CD4-positive, alpha-beta memory T cell (primary cell): ENCODE measurements around the gene UNC119B. TPM values are rescaled to one million over a fixed set of nuclear protein-coding genes. Genes with fewer than 3 reads are reported as not detected.
A peak's percentile ranks its signal among the peaks of the same experiment; 100 is the strongest.

Experiments
- CTCF ChIA-PET: fragments of 350-600 bp; sonication (Branson Sonifier 250); formaldehyde crosslinking; loops from one replicate; lab custom pipeline; 2021; ENCODE audit warnings: inconsistent platforms; ENCODE audit not compliant: partially characterized antibody; lab: Charles Lee
- POLR2A ChIA-PET: fragments of 350-600 bp; sonication (Branson Sonifier 250); formaldehyde crosslinking; loops from one replicate; lab custom pipeline; 2021; ENCODE audit not compliant: partially characterized antibody; lab: Charles Lee
- DNase-seq, 5 donors: peaks; one replicate each; pipeline versions ENCODE4 v3.0.0 to v3.0.0-alpha.2; 2020 to 2022; ENCODE audit warnings: mixed read lengths in 1 of 5
- H3K27ac ChIP-seq: one replicate; pipeline ENCODE4 v1.7.0; 2013; ENCODE audit warnings: low read depth, low read length
- H3K27me3 ChIP-seq: 2 replicates; pipeline ENCODE4 v1.7.0; 2013; ENCODE audit warnings: mild to moderate bottlenecking, low read length, moderate library complexity; ENCODE audit not compliant: insufficient read depth
- H3K36me3 ChIP-seq: 2 replicates; pipeline ENCODE4 v1.7.0; 2013; ENCODE audit warnings: mild to moderate bottlenecking, low read length, moderate library complexity; ENCODE audit not compliant: insufficient read depth
- H3K4me1 ChIP-seq: 2 replicates; pipeline ENCODE4 v1.7.0; 2013; ENCODE audit warnings: mild to moderate bottlenecking, low read length, moderate library complexity; ENCODE audit not compliant: insufficient read depth
- H3K4me3 ChIP-seq, 2 donors: one replicate each; pipeline ENCODE4 v1.7.0; 2013; ENCODE audit warnings: low read length in 2 of 2, mild to moderate bottlenecking in 1 of 2
- H3K9me3 ChIP-seq, 2 donors: one replicate each; pipeline ENCODE4 v1.7.0; 2013; ENCODE audit warnings: low read length in 2 of 2, control low read depth in 1 of 2; ENCODE audit not compliant: control insufficient read depth in 1 of 2
- H3K27ac Mint-ChIP-seq, 7 donors: one replicate each; pipeline ENCODE4 v1.8.0; 2020 to 2021; ENCODE audit warnings: mixed read lengths in 7 of 7, mild to moderate bottlenecking in 6 of 7, inconsistent platforms in 3 of 7, moderate library complexity in 3 of 7
- H3K27me3 Mint-ChIP-seq, 2 donors: one replicate each; pipeline ENCODE4 v1.8.0; 2020 to 2021; ENCODE audit warnings: mixed read lengths in 2 of 2
- H3K36me3 Mint-ChIP-seq, 2 donors: one replicate each; pipeline ENCODE4 v1.8.0; 2020 to 2021; ENCODE audit warnings: mixed read lengths in 2 of 2, inconsistent platforms in 1 of 2, mild to moderate bottlenecking in 1 of 2
- H3K4me1 Mint-ChIP-seq, 4 donors: one replicate each; pipeline ENCODE4 v1.8.0; 2020 to 2021; ENCODE audit warnings: mixed read lengths in 4 of 4, mild to moderate bottlenecking in 1 of 4
- H3K4me3 Mint-ChIP-seq, 8 donors: one replicate each; pipeline ENCODE4 v1.8.0; 2020 to 2021; ENCODE audit warnings: mixed read lengths in 8 of 8, mild to moderate bottlenecking in 7 of 8, moderate library complexity in 6 of 8, inconsistent platforms in 3 of 8
- H3K9me3 Mint-ChIP-seq, 8 donors: one replicate each; pipeline ENCODE4 v1.8.0; 2020 to 2021; ENCODE audit warnings: mixed read lengths in 8 of 8, mild to moderate bottlenecking in 5 of 8, inconsistent platforms in 3 of 8, moderate library complexity in 1 of 8
- intact Hi-C: fragments of 100-400 bp; cut with micrococcal nuclease; formaldehyde crosslinking; loops from one replicate; pipeline ENCODE4 v1.15.1; 2023
- polyA plus RNA-seq, 2 donors: library from polyadenylated mRNA; unstranded; fragments of 300-500 nt; fragmentation: Illumina TruSeq; gene quantifications; one replicate each; pipeline ENCODE4 v1.2.3, GENCODE V29; 2021
- total RNA-seq, 2 experiments: library from RNA; stranded (reverse); gene quantifications; one replicate each; pipeline ENCODE4 v1.2.3, GENCODE V29; 2021

UNC119B gene
- total and polyA plus RNA-seq, 4 experiments from 2014 or later: 6.9 to 29.1 (median 18.5) TPM

DNA sequence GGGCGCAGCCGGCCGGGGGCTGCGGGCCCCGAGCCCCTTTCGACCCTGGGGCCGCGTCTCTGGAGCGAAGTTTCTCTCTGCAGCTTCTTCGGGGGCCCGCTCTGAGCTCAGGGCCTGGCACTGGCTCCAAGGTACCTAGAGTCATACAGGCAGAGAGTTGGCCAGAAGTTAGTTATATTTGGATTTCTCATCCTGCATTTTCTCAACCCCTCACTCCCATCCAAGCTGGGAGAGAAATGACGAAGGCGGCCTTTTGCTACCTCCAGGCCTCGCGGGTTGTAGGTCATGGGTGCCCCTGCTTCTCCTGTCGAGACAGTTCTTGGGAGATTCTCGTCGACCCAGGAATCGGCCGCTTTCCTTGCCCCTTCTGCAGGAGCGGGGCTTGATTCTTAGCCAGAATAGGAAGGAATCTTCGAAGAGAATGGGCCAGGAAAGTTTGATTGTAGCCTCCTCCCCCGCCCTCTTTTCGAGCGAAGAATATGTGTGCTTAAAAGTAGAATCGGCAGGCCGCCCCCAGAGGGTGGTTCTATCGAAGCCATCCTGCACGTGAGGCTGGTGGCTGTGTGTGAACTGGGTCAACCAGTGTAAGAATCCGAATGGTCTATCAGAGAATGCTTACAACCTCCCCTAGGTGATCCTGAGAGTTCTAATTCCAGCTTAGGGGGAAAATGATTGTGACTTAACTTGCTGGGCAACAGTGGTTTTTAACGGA lies 22.5 kb upstream of the UNC119B start:
- Mint-ChIP-seq H3K4me3 (peak overlapping the region; percentile 85 to 93 (median 90)), H3K27ac (peak overlapping the region; percentile 68 to 90 (median 81)), H3K36me3 (peaks cover 0 to 12% of the 10 kb centered on the region in 2 donors), H3K4me1 (peaks cover 26 to 60% (median 43%) of the 10 kb centered on the region in 4 donors), H3K9me3 (no peaks in the 10 kb centered on the region), H3K27me3 (no peaks in the 10 kb centered on the region)
- intact Hi-C loops: loop anchor here (1.0 to 10.0 kb wide), 7 partner anchors 23 to 1023 kb away; partner anchors contain the start of genes C12orf43, PRKAB1, RPLP0 and SPPL3
- Histone ChIP-seq H3K27me3 (no peaks in the 10 kb centered on the region), H3K27ac (peak overlapping the region; percentile 71), H3K36me3 (no peaks in the 10 kb centered on the region), H3K4me3 (peak overlapping the region; percentile 55 to 98), H3K9me3 (no peaks in the 10 kb centered on the region), H3K4me1 (peaks cover 48% of the 10 kb centered on the region)
- CTCF ChIA-PET: interaction anchor here (0.8 to 3.4 kb wide), 4 partner anchors 21 to 39 kb away, joined by 3 to 10 read pairs (median 4); partner anchors contain the start of gene ACADS
- DNase-seq: peak in 3 of 5 donors; percentile 22
- POLR2A ChIA-PET: interaction anchor here (1.0 to 2.8 kb wide), 5 partner anchors 10 to 250 kb away, joined by 3 to 17 read pairs (median 5); partner anchors contain the start of genes COX6A1 and UNC119B

DNA sequence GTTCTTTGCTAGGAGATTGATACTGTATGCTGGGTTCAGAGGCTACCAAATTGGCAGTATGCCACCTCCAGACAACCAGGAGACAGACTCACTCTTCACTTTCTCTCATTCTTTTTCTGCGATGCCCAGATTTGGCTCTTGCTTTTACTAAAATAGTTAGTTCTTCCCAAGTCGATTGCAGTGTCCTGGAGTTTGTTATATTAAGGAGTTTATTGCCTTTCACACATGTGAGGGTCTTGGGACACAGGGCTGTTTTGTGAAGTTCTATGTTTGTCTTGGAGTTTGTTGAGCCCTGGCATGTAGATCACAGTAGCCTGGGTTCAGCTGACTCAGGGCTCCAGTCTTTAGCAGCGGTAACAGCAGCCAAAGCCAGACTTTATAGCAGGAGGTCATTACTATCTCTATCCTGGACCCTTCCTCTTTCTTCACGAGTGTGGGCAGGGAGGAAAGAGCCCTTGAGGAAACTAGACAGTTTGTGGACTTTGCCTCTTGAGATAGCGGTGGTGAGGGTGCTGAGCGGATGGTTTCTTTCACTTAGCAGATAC lies 21.7 kb upstream of the UNC119B start:
- peak overlapping the region; percentile 61 to 90 (median 81) for H3K27ac Mint-ChIP-seq
- peaks cover 3 to 18% of the 10 kb centered on the region in 2 donors for H3K36me3 Mint-ChIP-seq
- H3K9me3 ChIP-seq: no peaks in the 10 kb centered on the region
- H3K9me3 Mint-ChIP-seq: no peaks in the 10 kb centered on the region
- no peaks in the 10 kb centered on the region for H3K27me3 Mint-ChIP-seq
- peaks cover 48% of the 10 kb centered on the region for H3K4me1 ChIP-seq
- DNase-seq: no peak
- POLR2A ChIA-PET: interaction anchor here (1.5 to 2.8 kb wide), 2 partner anchors 10 to 21 kb away, joined by 5 to 17 read pairs; partner anchors contain the start of gene UNC119B
- no peaks in the 10 kb centered on the region for H3K27me3 ChIP-seq
- intact Hi-C loops: loop anchor here (1.0 to 10.0 kb wide), 3 partner anchors 328 to 1024 kb away; partner anchors contain the start of genes C12orf43, PRKAB1 and RPLP0
- peak overlapping the region; percentile 85 to 93 (median 90) for H3K4me3 Mint-ChIP-seq
- H3K36me3 ChIP-seq: peaks cover 1% of the 10 kb centered on the region
- H3K27ac ChIP-seq: no peak overlapping the region
- CTCF ChIA-PET: interaction anchor here (1.1 to 3.4 kb wide), 5 partner anchors 10 to 40 kb away, joined by 3 to 13 read pairs (median 5); no protein-coding TSS in a partner anchor
- peaks cover 28 to 65% (median 48%) of the 10 kb centered on the region in 4 donors for H3K4me1 Mint-ChIP-seq
- peak overlapping the region in 1 of 2 donors; percentile 7 for H3K4me3 ChIP-seq

DNA sequence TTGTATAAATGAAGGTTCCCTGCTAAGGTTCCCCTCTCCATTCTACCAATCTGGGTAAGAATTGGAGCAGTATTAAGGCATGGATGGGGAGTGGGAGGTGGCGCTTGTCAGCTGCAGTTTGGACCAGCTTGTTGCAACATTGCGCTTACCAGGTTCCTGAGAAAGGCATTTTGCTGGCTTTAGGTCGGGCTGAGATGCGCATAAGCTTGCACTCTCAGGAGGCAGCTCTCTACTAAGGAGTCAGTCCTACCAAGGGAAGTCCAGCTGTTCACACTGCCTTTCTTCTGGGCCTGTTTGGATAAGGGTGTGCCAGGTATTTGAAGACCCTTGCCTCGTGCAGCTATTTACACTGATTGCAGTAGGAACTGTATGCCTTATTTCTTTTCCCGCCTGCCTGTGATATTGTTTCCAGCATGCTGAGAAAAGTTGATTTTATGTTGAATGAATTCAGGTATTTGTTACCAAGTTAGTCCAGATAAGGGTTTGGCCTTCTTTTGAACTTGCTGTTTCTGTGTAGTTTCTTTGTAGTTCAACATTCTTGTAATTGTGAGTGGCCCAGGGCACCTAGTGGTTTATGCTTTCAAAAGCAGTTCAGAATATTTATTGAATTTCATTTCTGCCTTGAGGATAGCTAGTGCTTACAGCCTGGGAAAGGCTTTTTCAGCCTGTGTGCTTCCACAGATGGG lies 20.7 kb upstream of the UNC119B start:
- Mint-ChIP-seq H3K9me3 (no peaks in the 10 kb centered on the region), H3K36me3 (peaks cover 13 to 26% of the 10 kb centered on the region in 2 donors), H3K4me1 (peaks cover 28 to 65% (median 50%) of the 10 kb centered on the region in 4 donors), H3K27me3 (no peaks in the 10 kb centered on the region), H3K4me3 (peak overlapping the region in 7 of 8 donors; percentile 69 to 93 (median 88)), H3K27ac (peak overlapping the region in 1 of 7 donors; percentile 82)
- Histone ChIP-seq H3K4me1 (peaks cover 48% of the 10 kb centered on the region), H3K27me3 (no peaks in the 10 kb centered on the region), H3K36me3 (peaks cover 10% of the 10 kb centered on the region), H3K27ac (no peak overlapping the region), H3K9me3 (no peaks in the 10 kb centered on the region), H3K4me3 (no peak overlapping the region)
- POLR2A ChIA-PET: no interaction called here
- intact Hi-C loops: loop anchor here (5.0 to 10.0 kb wide), 2 partner anchors 487 to 1025 kb away; partner anchors contain the start of genes PRKAB1 and RPLP0
- CTCF ChIA-PET: interaction anchor here (0.7 to 2.4 kb wide), 4 partner anchors 9 to 107 kb away, joined by 3 to 13 read pairs (median 4); no protein-coding TSS in a partner anchor
- no peak for DNase-seq

DNA sequence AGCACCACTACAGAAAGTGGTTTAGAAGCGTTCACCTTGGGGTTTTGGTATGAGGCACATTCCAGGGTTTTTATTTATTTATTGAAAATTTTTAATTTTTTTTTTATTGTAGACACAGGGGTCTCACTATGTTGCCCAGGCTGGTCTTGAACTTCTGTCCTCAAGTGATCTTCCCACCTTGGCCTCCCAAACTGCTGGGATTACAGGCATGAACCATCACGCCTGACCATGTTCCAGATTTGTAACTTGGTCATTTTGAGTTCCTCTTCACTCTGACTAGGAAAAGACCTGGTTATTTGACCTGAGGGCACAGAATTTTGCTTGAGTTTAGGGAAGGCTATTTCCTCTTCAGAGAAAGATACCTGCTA lies 20.2 kb upstream of the UNC119B start:
- peaks cover 28 to 65% (median 50%) of the 10 kb centered on the region in 4 donors for H3K4me1 Mint-ChIP-seq
- CTCF ChIA-PET: interaction anchor here (1.3 to 2.4 kb wide), 2 partner anchors 8 to 41 kb away, joined by 4 to 13 read pairs; no protein-coding TSS in a partner anchor
- Histone ChIP-seq H3K9me3 (no peaks in the 10 kb centered on the region), H3K27ac (no peak overlapping the region), H3K4me3 (no peak overlapping the region), H3K4me1 (peaks cover 48% of the 10 kb centered on the region), H3K27me3 (no peaks in the 10 kb centered on the region), H3K36me3 (peaks cover 15% of the 10 kb centered on the region)
- no peak overlapping the region for H3K4me3 Mint-ChIP-seq
- POLR2A ChIA-PET: no interaction called here
- H3K36me3 Mint-ChIP-seq: peaks cover 18 to 32% of the 10 kb centered on the region in 2 donors
- DNase-seq: no peak
- H3K9me3 Mint-ChIP-seq: no peaks in the 10 kb centered on the region
- no peak overlapping the region for H3K27ac Mint-ChIP-seq
- H3K27me3 Mint-ChIP-seq: no peaks in the 10 kb centered on the region
- intact Hi-C loops: no loop called here

DNA sequence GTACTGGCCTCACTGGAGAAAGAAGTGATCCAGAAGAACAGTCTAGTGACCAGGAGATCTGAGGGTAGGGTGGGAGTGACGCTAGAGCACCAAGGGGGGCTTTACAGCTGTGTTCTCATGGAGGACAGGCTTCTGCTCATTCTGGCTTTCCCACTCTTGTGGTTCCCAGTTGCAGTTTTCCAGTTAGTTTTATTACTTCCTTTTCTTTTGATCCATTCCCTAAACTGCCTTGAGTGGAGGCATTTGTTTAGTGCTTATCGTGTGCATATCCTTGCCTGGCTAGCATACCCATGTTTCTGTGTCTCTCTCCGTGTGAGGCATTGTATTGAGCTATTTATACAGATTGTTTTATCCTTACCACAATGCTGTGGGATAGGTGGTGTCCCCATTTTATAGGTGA lies 19.3 kb upstream of the UNC119B start:
- Mint-ChIP-seq H3K4me3 (peak overlapping the region in 1 of 8 donors; percentile 28), H3K27ac (no peak overlapping the region), H3K36me3 (peaks cover 27 to 41% of the 10 kb centered on the region in 2 donors), H3K4me1 (peaks cover 28 to 65% (median 50%) of the 10 kb centered on the region in 4 donors), H3K27me3 (no peaks in the 10 kb centered on the region), H3K9me3 (no peaks in the 10 kb centered on the region)
- no peak for DNase-seq
- Histone ChIP-seq H3K4me3 (no peak overlapping the region), H3K27me3 (no peaks in the 10 kb centered on the region), H3K27ac (no peak overlapping the region), H3K9me3 (no peaks in the 10 kb centered on the region), H3K4me1 (peaks cover 43% of the 10 kb centered on the region), H3K36me3 (peaks cover 20% of the 10 kb centered on the region)
- ChIA-PET POLR2A (interaction anchor here (0.6 kb wide), 1 partner anchor 191 kb away, joined by 4 read pairs; no protein-coding TSS in a partner anchor), CTCF (interaction anchor here (2.4 kb wide), 1 partner anchor 42 kb away, joined by 13 read pairs; no protein-coding TSS in a partner anchor)
- intact Hi-C loops: no loop called here

DNA sequence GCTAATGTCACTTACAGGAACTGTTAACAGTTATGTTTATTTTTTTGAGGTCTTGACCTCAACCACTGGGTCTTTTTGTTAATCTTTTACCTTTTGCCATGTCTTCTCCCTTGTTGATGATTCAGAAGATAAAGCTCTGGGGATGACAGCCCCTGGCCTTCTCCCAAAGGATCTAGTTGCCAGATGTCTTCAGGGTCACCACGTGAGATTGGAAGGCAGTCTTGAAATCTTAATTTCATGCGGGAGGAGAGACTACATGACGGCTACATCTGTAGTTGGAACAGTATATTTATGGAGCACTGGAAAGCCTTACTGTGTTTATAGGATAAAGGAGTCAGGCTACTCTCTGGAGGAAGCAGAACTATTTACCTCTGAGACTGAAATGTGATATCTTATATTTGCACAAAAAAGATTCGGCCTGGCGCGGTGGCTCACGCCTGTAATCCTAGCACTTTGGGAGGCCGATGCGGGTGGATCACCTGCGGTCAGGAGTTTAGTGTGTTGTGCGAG lies 17.7 kb upstream of the UNC119B start:
- Mint-ChIP-seq H3K9me3 (no peaks in the 10 kb centered on the region), H3K36me3 (peaks cover 43 to 50% of the 10 kb centered on the region in 2 donors), H3K4me3 (peak overlapping the region in 1 of 8 donors; percentile 47), H3K4me1 (peaks cover 28 to 62% (median 46%) of the 10 kb centered on the region in 4 donors), H3K27ac (no peak overlapping the region), H3K27me3 (no peaks in the 10 kb centered on the region)
- CTCF ChIA-PET: no interaction called here
- Histone ChIP-seq H3K27me3 (no peaks in the 10 kb centered on the region), H3K4me3 (no peak overlapping the region), H3K4me1 (peaks cover 41% of the 10 kb centered on the region), H3K36me3 (peaks cover 35% of the 10 kb centered on the region), H3K27ac (no peak overlapping the region), H3K9me3 (no peaks in the 10 kb centered on the region)
- intact Hi-C loops: no loop called here
- no peak for DNase-seq
- POLR2A ChIA-PET: no interaction called here
